ENCODE data around the gene IFFO2.
A peak's percentile ranks its signal among the peaks of the same experiment; 100 is the strongest.

Gene IFFO2

DNA sequence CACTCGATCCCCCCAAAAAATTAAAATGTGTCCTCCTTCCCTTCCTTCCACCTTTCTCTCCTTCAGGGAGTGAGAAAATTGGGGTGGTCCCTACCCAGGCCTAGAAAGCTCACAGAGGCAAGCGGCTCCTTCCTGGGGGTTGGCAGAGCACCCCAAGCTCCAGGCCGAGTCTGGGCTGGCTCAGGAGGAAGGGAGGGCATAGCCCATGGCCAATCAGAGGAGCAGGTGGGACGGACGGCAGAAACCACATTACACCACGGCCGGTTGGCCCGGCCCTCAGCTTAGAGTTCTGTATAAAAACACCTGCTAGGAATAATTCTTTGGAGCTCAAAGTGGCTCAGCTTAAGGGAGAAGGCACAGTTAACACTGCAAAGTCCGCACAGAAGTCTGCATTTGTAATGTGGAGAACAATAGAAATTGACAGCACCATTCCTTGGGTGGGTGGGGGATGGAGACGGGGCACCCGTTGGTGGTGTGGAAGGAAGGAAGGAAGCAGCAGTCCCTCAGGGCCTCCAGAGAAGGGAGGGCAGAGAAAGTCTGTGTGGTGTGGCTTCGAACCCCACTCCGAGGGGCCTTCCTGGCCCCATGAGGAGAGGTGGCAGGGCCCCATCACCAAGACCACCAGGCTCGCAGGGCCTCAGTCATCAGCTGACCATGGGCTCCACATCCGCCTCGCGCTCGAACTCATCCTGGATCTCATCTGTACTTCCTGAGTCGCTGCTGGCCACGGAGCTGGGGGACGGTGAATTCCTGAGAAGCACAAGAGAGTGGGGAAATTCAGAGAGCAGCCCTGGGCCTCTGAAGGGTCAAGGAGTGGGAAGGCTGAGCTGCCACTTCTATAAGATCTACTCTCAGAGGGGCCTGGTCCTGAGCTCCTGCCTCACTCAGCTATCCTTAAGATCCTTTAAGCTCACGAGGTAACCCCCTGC is 48.3 kb downstream of the IFFO2 start:
- peaks cover 13% of the 10 kb centered on the region for H3K4me1 ChIP-seq (ENCODE audit: control insufficient read depth, insufficient read depth, low read length)
- no peak overlapping the region for H3K4me3 ChIP-seq (ENCODE audit: insufficient read depth, low read depth, low read length)
- no peaks in the 10 kb centered on the region for H3K27me3 ChIP-seq (ENCODE audit: control insufficient read depth, insufficient read depth, low read length, poor library complexity, severe bottlenecking)
- no peaks in the 10 kb centered on the region for H3K9me3 ChIP-seq (ENCODE audit: control insufficient read depth, low read length)
- no peaks in the 10 kb centered on the region for H3K36me3 ChIP-seq (ENCODE audit: control insufficient read depth, insufficient read depth, low read length)
- 85 to 86% methylated on average over 22 of the region's 22 CpGs for WGBS, 2 experiments
- no peak overlapping the region for H3K27ac ChIP-seq (ENCODE audit: insufficient read depth, low read depth, low read length, poor library complexity, severe bottlenecking)

DNA sequence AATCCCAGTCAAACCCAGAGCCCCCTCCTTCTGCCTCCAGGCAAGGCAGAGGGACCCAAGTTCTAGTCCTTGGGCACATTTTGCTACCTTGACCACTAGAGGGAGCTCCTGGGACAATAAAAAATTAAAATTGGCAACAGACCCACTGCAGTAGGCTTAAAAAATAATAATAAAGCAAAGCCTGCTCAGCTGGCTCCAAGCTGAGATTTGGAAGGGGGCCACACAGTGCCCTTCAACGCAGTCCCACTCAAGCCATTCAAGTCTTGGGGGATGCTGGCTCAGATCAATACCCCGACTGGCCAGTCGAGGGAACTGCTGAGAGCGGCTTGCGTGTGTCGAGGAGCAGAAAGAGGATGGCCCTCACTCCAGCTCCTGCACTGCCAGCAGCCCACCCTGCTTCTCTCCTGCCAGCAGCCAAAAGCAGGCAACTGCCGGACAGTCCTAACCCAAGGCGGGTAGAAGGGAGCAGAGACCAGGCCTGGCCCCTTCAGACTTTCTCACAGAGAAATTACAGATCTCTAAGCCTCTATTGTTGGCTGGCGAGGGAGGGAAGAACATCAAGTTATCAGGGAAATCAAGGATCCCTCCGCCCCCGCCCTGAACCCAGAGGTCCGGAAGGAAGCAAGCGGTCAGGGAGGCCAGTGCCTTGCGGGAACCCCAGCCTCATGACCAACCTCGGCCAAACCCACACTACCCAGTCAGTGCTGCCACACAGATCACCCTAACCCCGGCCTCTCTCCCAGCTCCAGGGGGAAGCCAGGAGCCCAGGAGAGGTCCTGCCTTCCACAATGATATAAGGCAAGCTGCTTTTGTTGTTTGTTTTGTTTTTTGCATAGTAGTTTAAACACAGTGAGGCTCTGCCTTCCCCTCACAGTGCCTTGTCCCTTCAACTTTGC is 49.2 kb downstream of the IFFO2 start:
- H3K27me3 ChIP-seq (ENCODE audit: control insufficient read depth, insufficient read depth, low read length, poor library complexity, severe bottlenecking), result no peaks in the 10 kb centered on the region
- no peak overlapping the region for H3K4me3 ChIP-seq (ENCODE audit: insufficient read depth, low read depth, low read length)
- no peak overlapping the region for H3K27ac ChIP-seq (ENCODE audit: insufficient read depth, low read depth, low read length, poor library complexity, severe bottlenecking)
- no peaks in the 10 kb centered on the region for H3K9me3 ChIP-seq (ENCODE audit: control insufficient read depth, low read length)
- 77 to 79% methylated on average over 16 of the region's 16 CpGs for WGBS, 2 experiments
- no peaks in the 10 kb centered on the region for H3K36me3 ChIP-seq (ENCODE audit: control insufficient read depth, insufficient read depth, low read length)
- peaks cover 14% of the 10 kb centered on the region for H3K4me1 ChIP-seq (ENCODE audit: control insufficient read depth, insufficient read depth, low read length)

DNA sequence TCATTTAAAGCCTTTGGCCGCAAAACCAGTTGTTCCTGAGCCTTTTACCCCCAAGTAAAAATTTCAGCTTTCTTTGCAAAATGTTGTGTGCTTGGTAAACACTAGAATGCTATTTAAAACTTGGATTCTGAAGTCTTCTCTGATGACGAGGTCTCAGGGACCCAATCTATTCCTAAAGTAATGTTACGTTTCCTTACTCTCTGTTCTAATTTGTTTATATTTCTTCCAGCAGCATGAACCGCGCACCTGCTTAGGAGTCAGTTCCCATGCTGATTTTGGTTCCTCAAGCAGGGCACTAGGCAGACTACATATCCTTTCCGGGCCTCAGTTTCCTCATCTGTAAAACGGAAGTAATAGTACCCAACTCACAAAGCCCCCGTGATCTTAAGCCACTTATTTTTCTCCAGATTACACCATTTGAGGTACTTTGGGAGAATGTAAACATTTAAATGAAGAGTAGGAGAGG is 53.2 kb downstream of the IFFO2 start:
- 74 to 76% methylated on average over 7 to 8 of the region's 8 CpGs for WGBS, 2 experiments
- Histone ChIP-seq H3K9me3 (ENCODE audit: control insufficient read depth, low read length) (no peaks in the 10 kb centered on the region), H3K4me1 (ENCODE audit: control insufficient read depth, insufficient read depth, low read length) (peaks cover 20% of the 10 kb centered on the region), H3K27ac (ENCODE audit: insufficient read depth, low read depth, low read length, poor library complexity, severe bottlenecking) (no peak overlapping the region), H3K4me3 (ENCODE audit: insufficient read depth, low read depth, low read length) (peak overlapping the region; percentile 87), H3K27me3 (ENCODE audit: control insufficient read depth, insufficient read depth, low read length, poor library complexity, severe bottlenecking) (peaks cover 7% of the 10 kb centered on the region), H3K36me3 (ENCODE audit: control insufficient read depth, insufficient read depth, low read length) (no peaks in the 10 kb centered on the region)

DNA sequence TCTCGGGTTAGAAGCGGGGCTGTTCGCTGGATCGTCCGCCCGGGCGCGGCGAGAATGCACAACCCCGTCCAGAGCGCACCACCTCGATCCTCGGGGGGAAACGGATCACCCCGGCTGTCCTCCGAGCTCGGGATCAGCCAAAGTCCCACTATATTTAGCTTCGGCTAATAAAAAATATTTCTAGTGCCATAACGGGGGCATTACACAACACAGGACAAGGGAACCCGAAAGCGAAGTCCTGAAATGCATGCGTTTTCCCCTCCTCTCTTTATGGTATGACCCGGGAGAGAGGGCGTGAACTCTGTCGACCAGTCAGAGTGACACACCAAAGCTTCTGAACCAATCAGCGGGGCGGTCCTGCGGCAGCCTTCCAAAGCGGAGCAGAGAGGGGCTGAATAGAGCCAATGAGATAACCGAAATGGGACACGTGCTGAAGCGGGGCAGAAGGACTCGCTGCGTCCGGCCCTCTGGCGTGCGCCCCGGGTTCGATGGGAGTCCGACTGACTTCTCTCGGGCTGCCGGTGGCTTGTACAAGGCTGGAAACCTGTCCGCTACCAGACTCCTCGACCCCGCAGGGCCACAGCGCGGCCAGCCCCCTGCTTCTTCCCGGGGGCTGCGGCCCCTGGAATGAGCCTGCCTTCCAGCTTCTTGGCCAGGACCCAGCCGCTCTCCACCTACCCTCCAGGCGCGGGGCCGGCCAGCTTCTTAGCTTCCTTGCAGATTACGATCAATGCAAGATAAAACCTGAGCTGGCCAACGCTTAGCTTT is 53.8 kb downstream of the IFFO2 start, which contains the start of gene ALDH4A1:
TSS of gene ALDH4A1 (minus strand) at position 33 of the 768 bp plus-strand sequence. CDS start at position 1, 32 bp downstream.
- Histone ChIP-seq H3K27me3 (ENCODE audit: control insufficient read depth, insufficient read depth, low read length, poor library complexity, severe bottlenecking) (peaks cover 7% of the 10 kb centered on the region), H3K9me3 (ENCODE audit: control insufficient read depth, low read length) (no peaks in the 10 kb centered on the region), H3K36me3 (ENCODE audit: control insufficient read depth, insufficient read depth, low read length) (no peaks in the 10 kb centered on the region), H3K27ac (ENCODE audit: insufficient read depth, low read depth, low read length, poor library complexity, severe bottlenecking) (peak within 1 kb of the TSS; percentile 96), H3K4me3 (ENCODE audit: insufficient read depth, low read depth, low read length) (peak within 1 kb of the TSS; percentile 87), H3K4me1 (ENCODE audit: control insufficient read depth, insufficient read depth, low read length) (peaks cover 15% of the 10 kb centered on the region)
- 0 to 1% methylated on average over 55 of the region's 55 CpGs for WGBS, 2 experiments

DNA sequence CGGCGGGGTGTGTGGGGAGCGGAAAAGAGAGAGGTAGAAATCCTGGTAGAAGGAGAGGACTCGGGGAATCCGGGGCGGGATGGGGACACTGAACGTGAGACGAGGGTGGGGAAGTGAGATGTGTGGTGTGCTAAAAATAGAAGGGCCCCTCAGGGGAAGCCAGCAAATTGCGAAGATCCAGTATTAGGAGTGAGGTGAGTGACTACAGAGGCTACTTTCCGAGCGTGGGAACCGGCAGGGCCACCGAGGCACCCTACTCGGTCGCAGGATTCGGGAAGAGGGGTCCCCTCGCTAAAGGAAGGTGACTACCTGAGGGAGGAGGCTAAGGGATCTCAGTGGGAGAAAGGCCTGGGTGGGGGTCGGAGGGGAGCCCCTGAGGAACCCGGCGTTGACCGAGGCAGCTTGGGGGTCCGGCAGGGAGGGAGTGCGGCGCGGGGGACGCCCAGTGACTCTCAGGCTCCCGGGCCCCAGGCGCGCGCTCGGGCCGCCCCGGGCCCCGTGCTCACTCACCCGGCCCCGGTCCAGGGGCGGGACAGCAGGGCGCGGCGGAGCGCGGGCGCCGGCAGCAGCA is 54.4 kb downstream of the IFFO2 start:
- H3K27ac ChIP-seq (ENCODE audit: insufficient read depth, low read depth, low read length, poor library complexity, severe bottlenecking), result peak overlapping the region; percentile 96

DNA sequence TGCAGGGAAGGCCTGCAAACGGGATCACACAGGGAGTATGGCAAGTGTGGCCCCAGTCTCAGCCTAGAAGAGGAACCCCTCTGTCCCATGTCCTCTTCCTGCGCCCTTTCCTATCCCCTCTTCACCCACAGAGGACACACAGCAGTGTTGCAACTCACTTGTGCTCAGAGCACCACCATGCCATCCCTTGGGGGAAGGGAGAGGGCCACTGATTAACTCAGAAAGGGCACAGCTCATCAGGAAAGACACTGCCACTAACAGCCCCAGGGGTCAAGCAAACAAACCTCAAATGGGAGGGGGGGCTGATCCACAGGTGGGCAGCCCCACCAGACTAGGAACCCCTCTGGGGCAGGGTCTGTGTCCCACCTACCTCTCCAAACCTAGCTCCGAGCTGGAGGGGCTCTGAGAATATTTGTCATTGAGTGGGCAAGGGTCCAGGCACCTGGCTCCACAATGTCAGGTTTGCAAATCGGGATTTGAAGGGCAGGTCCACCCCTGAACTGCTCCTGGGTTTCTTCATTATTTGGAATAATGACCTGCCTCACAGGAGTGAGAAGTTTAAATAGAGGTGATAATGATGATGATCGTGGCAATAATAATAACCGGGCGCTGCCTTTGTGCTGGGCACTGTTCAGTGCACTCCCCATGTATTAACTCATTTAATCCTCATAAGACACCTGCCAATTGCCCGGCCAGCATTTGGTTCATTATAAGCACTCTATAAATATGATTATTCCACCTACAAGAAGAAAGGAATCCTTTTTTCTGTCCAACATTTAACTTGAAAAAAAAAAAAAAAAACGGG is 55.1 kb downstream of the IFFO2 start:
- WGBS, 2 experiments, result 61 to 63% methylated on average over 5 to 9 of the region's 9 CpGs
- Histone ChIP-seq H3K27ac (ENCODE audit: insufficient read depth, low read depth, low read length, poor library complexity, severe bottlenecking) (no peak overlapping the region), H3K27me3 (ENCODE audit: control insufficient read depth, insufficient read depth, low read length, poor library complexity, severe bottlenecking) (peaks cover 7% of the 10 kb centered on the region), H3K9me3 (ENCODE audit: control insufficient read depth, low read length) (no peaks in the 10 kb centered on the region), H3K4me3 (ENCODE audit: insufficient read depth, low read depth, low read length) (peak overlapping the region; percentile 87), H3K36me3 (ENCODE audit: control insufficient read depth, insufficient read depth, low read length) (no peaks in the 10 kb centered on the region), H3K4me1 (ENCODE audit: control insufficient read depth, insufficient read depth, low read length) (peaks cover 11% of the 10 kb centered on the region)

More for the DNA sequence above, 54.4 kb downstream of the IFFO2 start:
- Histone ChIP-seq H3K36me3 (ENCODE audit: control insufficient read depth, insufficient read depth, low read length) (no peaks in the 10 kb centered on the region), H3K27me3 (ENCODE audit: control insufficient read depth, insufficient read depth, low read length, poor library complexity, severe bottlenecking) (peaks cover 7% of the 10 kb centered on the region), H3K9me3 (ENCODE audit: control insufficient read depth, low read length) (no peaks in the 10 kb centered on the region), H3K4me1 (ENCODE audit: control insufficient read depth, insufficient read depth, low read length) (peaks cover 11% of the 10 kb centered on the region), H3K4me3 (ENCODE audit: insufficient read depth, low read depth, low read length) (peak overlapping the region; percentile 87)
- WGBS, 2 experiments, result 1% methylated on average over 44 of the region's 44 CpGs

DNA sequence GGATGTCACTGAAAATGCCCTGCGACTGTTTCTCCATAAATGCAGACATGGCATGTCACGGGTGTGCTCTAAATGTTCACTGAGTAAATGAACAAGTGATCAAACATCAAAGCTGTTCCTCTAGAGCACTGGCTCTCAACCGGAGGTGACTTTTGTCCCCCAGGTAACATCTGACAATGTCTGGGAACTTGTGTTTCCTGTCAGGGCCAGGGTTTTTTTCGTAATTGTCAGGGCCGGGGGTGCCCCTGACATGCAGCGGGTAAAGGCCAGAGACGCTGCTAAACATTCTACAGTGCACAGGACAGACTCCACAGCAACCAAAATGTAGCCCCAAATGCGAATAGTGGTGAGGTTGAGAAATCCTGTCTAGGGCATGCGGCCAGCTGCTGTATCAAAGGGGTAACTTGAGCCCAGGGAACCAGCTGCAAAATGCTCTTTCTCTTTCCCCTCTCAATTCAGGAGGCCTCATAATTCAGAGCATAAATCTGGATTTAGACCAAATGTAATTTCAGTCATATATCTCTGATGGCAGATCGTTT is 56.1 kb downstream of the IFFO2 start:
- Histone ChIP-seq H3K27ac (ENCODE audit: insufficient read depth, low read depth, low read length, poor library complexity, severe bottlenecking) (no peak overlapping the region), H3K4me1 (ENCODE audit: control insufficient read depth, insufficient read depth, low read length) (peaks cover 11% of the 10 kb centered on the region), H3K9me3 (ENCODE audit: control insufficient read depth, low read length) (no peaks in the 10 kb centered on the region), H3K27me3 (ENCODE audit: control insufficient read depth, insufficient read depth, low read length, poor library complexity, severe bottlenecking) (peaks cover 7% of the 10 kb centered on the region), H3K36me3 (ENCODE audit: control insufficient read depth, insufficient read depth, low read length) (no peaks in the 10 kb centered on the region), H3K4me3 (ENCODE audit: insufficient read depth, low read depth, low read length) (no peak overlapping the region)
- WGBS, 2 experiments, result 94% methylated on average over 10 of the region's 10 CpGs

DNA sequence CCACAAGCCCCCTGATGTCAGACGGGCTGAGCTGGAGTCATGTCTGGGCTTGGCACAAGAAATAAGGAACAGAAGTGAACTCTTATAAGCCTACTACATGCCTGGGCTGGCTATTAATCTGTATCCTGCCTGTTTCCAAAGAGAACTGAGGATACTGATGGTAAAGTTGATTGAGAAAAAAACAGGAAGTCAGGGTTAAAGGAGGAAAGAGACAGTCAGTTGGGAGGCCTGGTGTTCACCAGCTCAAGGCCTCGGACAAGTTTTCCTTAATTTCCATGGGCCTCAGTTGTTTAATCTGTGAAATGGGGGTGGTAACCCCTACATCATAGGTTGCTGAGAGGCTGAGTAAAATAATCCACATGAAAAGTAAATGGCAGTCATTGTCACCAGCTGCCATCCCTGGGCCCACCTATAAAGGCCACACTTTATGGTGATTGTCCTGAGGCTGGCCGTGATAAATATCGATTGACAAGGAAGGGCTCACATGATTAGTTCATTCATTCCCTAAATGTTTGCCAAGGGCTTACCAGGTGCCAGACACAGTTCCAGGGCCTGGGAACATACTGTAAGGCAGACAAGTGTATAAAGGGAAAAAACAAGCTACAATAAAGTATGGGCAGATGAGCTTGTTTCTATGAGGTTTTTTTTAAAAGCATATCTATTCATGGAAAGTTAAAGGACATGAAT is 57.0 kb downstream of the IFFO2 start:
- Histone ChIP-seq H3K9me3 (ENCODE audit: control insufficient read depth, low read length) (no peaks in the 10 kb centered on the region), H3K4me1 (ENCODE audit: control insufficient read depth, insufficient read depth, low read length) (peaks cover 11% of the 10 kb centered on the region), H3K27ac (ENCODE audit: insufficient read depth, low read depth, low read length, poor library complexity, severe bottlenecking) (no peak overlapping the region), H3K4me3 (ENCODE audit: insufficient read depth, low read depth, low read length) (no peak overlapping the region), H3K36me3 (ENCODE audit: control insufficient read depth, insufficient read depth, low read length) (no peaks in the 10 kb centered on the region), H3K27me3 (ENCODE audit: control insufficient read depth, insufficient read depth, low read length, poor library complexity, severe bottlenecking) (peaks cover 7% of the 10 kb centered on the region)
- 92 to 97% methylated on average over 4 of the region's 4 CpGs for WGBS, 2 experiments

Data from ectodermal cell (in vitro differentiated cells).